ENCODE results near the gene BRIP1. TPM values are rescaled to one million over a fixed set of nuclear protein-coding genes. Genes with fewer than 3 reads are reported as not detected.

The BRIP1 gene
- total and polyA plus RNA-seq, 10 of the 15 experiments (the other 5 are each of a cell fraction or from before 2014, with no cell fraction given): 4.0 to 24.2 (median 12.8) TPM

GRCh38 chr17:61847659-61848058 lies 15.7 kb downstream of the BRIP1 start:
- Histone ChIP-seq H3K4me1 (ENCODE audit: control insufficient read depth, insufficient read depth, low read length) (no peaks in the 10 kb centered on the region), H3K4me3 (no peak overlapping the region), H2AFZ (ENCODE audit: control insufficient read depth, low read depth, low read length) (no peak overlapping the region), H3K79me2 (ENCODE audit: control insufficient read depth, insufficient read depth, low read length) (no peaks in the 10 kb centered on the region), H4K20me1 (ENCODE audit: control insufficient read depth, insufficient read depth) (no peaks in the 10 kb centered on the region), H3K9me3 (replicated peaks; ENCODE audit: control insufficient read depth, insufficient read depth, low read length) (no peaks in the 10 kb centered on the region), H3K4me2 (ENCODE audit: control insufficient read depth, insufficient read depth) (no peak overlapping the region), H3K27ac (ENCODE audit: control insufficient read depth, insufficient read depth) (no peak overlapping the region), H3K27me3 (replicated peaks in 1 of 2; ENCODE audit: control insufficient read depth in 2 of 2, insufficient read depth in 2 of 2, low read length in 1 of 2) (no peaks in the 10 kb centered on the region), H3K36me3 (ENCODE audit: control insufficient read depth in 2 of 2, insufficient read depth in 2 of 2, low read length in 1 of 2) (peaks cover 4 to 11% of the 10 kb centered on the region in 2 experiments), H3K9ac (ENCODE audit: control insufficient read depth, insufficient read depth, low read length) (no peak overlapping the region)
- 100% methylated on average over 3 of the region's 3 CpGs for WGBS (ENCODE audit: insufficient coverage, insufficient replicate concordance, low lambda C conversion rate, missing lambda C conversion rate)
- SMC1A ChIA-PET (ENCODE audit: uncharacterized antibody, unreplicated experiment): no interaction called here
- TF ChIP-seq NFXL1 (IDR thresholded peaks at IDR 0.05; ENCODE audit: borderline replicate concordance): peak; percentile 58
- no peak for TF ChIP-seq ATF3 (IDR thresholded peaks at IDR 0.05; ENCODE audit: borderline replicate concordance, extremely low read depth, low read depth, low read length)
- no peak for TF ChIP-seq MAX (IDR thresholded peaks at IDR 0.05; ENCODE audit: low read depth, low read length)
- TF ChIP-seq ZNF207 (IDR thresholded peaks at IDR 0.05; ENCODE audit: borderline replicate concordance): no peak
- RAD21 ChIA-PET (ENCODE audit: unreplicated experiment): no interaction called here
- CTCF ChIA-PET: interaction anchor here (1.0 kb wide), 1 partner anchor 11 kb away, joined by 3 read pairs; no protein-coding TSS in a partner anchor
- BruUV-seq (replicated peaks): no TSS peak
- intact Hi-C loops (cut with micrococcal nuclease; ENCODE audit: unreplicated experiment) (no loop called here), in situ Hi-C loops (cut with MboI) (no loop called here)
- DNase-seq (ENCODE audit: low read depth, low spot score) (no peak), FAIRE-seq (no peak), ATAC-seq (no peak)
- POLR2A ChIA-PET: no interaction called here

GRCh38 chr17:61846761-61847375 lies 16.5 kb downstream of the BRIP1 start:
- Histone ChIP-seq H3K4me2 (ENCODE audit: control insufficient read depth, insufficient read depth) (no peak overlapping the region), H2AFZ (ENCODE audit: control insufficient read depth, low read depth, low read length) (no peak overlapping the region), H3K9ac (ENCODE audit: control insufficient read depth, insufficient read depth, low read length) (no peak overlapping the region), H3K9me3 (replicated peaks; ENCODE audit: control insufficient read depth, insufficient read depth, low read length) (no peaks in the 10 kb centered on the region), H3K27ac (ENCODE audit: control insufficient read depth, insufficient read depth) (no peak overlapping the region), H3K4me1 (ENCODE audit: control insufficient read depth, insufficient read depth, low read length) (no peaks in the 10 kb centered on the region), H4K20me1 (ENCODE audit: control insufficient read depth, insufficient read depth) (no peaks in the 10 kb centered on the region), H3K79me2 (ENCODE audit: control insufficient read depth, insufficient read depth, low read length) (no peaks in the 10 kb centered on the region), H3K27me3 (replicated peaks in 1 of 2; ENCODE audit: control insufficient read depth in 2 of 2, insufficient read depth in 2 of 2, low read length in 1 of 2) (no peaks in the 10 kb centered on the region), H3K4me3 (no peak overlapping the region), H3K36me3 (ENCODE audit: control insufficient read depth in 2 of 2, insufficient read depth in 2 of 2, low read length in 1 of 2) (peaks cover 4 to 8% of the 10 kb centered on the region in 2 experiments)
- no peak for ATAC-seq
- ChIA-PET CTCF (interaction anchor here (1.0 kb wide), 1 partner anchor 10 kb away, joined by 3 read pairs; no protein-coding TSS in a partner anchor), SMC1A (ENCODE audit: uncharacterized antibody, unreplicated experiment) (no interaction called here), RAD21 (ENCODE audit: unreplicated experiment) (no interaction called here), POLR2A (no interaction called here)
- intact Hi-C loops (cut with micrococcal nuclease; ENCODE audit: unreplicated experiment) (no loop called here), in situ Hi-C loops (cut with MboI) (no loop called here)
- BruUV-seq (replicated peaks): no TSS peak
- FAIRE-seq: no peak
- 84% methylated on average over 3 of the region's 3 CpGs for WGBS (ENCODE audit: insufficient coverage, insufficient replicate concordance, low lambda C conversion rate, missing lambda C conversion rate)
- no peak for DNase-seq (ENCODE audit: low read depth, low spot score)
- no peak for TF ChIP-seq SPI1 (IDR thresholded peaks at IDR 0.05; ENCODE audit: borderline replicate concordance, insufficient read depth, low read depth, low read length)
- no peak for TF ChIP-seq DPF2 (IDR thresholded peaks at IDR 0.05)
- no peak for TF ChIP-seq RBBP5 (conservative IDR thresholded peaks at IDR 0.05)
- TF ChIP-seq ZNF274 (IDR thresholded peaks at IDR 0.05; ENCODE audit: insufficient read depth, insufficient read length): no peak
- TF ChIP-seq CUX1 (IDR thresholded peaks at IDR 0.05; ENCODE audit: insufficient replicate concordance, low read depth, low read length): no peak
- TF ChIP-seq IRF4 (IDR thresholded peaks at IDR 0.05; ENCODE audit: low read depth, low read length): no peak
- TF ChIP-seq BACH1 (IDR thresholded peaks at IDR 0.05; ENCODE audit: borderline replicate concordance): no peak
- no peak for TF ChIP-seq TCF12 (IDR thresholded peaks at IDR 0.05; ENCODE audit: low read depth, low read length)
